HepG2 (cell line): Measurements from ENCODE around the gene WTAP. TPM values are rescaled to one million over a fixed set of nuclear protein-coding genes. Genes with fewer than 3 reads are reported as not detected.

Experiments used
- ATM ChIP-seq: fragments of 450-650 bp; IDR thresholded peaks from 2 replicates; pipeline ENCODE4 v1.7.1; 2017; ENCODE audit warnings: mild to moderate bottlenecking, borderline replicate concordance
- DR1 ChIP-seq: sonication (generic); formaldehyde crosslinking; IDR thresholded peaks from 2 replicates; pipeline ENCODE4 v1.8.0; 2021; ENCODE audit warnings: mild to moderate bottlenecking, missing genetic modification reagents, inconsistent platforms
- E2F1 ChIP-seq: sonication (generic); formaldehyde crosslinking; IDR thresholded peaks from 2 replicates; pipeline ENCODE4 v1.5.0; 2020; ENCODE audit warnings: missing genetic modification reagents
- FOXP1 ChIP-seq, 2 experiments: fragments of 450-650 bp in 1 of 2; IDR thresholded peaks; 2 replicates each; pipeline ENCODE4 v1.6.1; 2017 to 2018; ENCODE audit warnings: antibody characterized with exemption in 1 of 2
- GPBP1L1 ChIP-seq: sonication (generic); formaldehyde crosslinking; IDR thresholded peaks from 2 replicates; pipeline ENCODE4 v1.5.0; 2020; ENCODE audit warnings: mild to moderate bottlenecking, missing genetic modification reagents
- KDM2A ChIP-seq: sonication (generic); formaldehyde crosslinking; IDR thresholded peaks from 2 replicates; pipeline ENCODE4 v1.4.0; 2020; ENCODE audit warnings: low read depth, missing genetic modification reagents, borderline replicate concordance
- NKX3-1 ChIP-seq: sonication (generic); formaldehyde crosslinking; IDR thresholded peaks from 2 replicates; pipeline ENCODE4 v1.5.0; 2020; ENCODE audit warnings: missing genetic modification reagents
- NPAS2 ChIP-seq: sonication (generic); formaldehyde crosslinking; IDR thresholded peaks from 2 replicates; pipeline ENCODE4 v1.8.0; 2022; ENCODE audit warnings: mild to moderate bottlenecking, missing genetic modification reagents, borderline replicate concordance
- SCMH1 ChIP-seq: sonication (generic); formaldehyde crosslinking; IDR thresholded peaks from 2 replicates; pipeline ENCODE4 v1.9.0; 2021; ENCODE audit warnings: missing genetic modification reagents, mild to moderate bottlenecking, borderline replicate concordance
- TARDBP ChIP-seq: sonication (generic); formaldehyde crosslinking; IDR thresholded peaks from 2 replicates; pipeline ENCODE4 v1.8.0; 2022; ENCODE audit warnings: mild to moderate bottlenecking, missing genetic modification reagents
- TCF7 ChIP-seq: sonication (generic); IDR thresholded peaks from 2 replicates; pipeline ENCODE4 v1.6.1; 2016; ENCODE audit warnings: antibody characterized with exemption, low read depth
- ZNF10 ChIP-seq: sonication (generic); formaldehyde crosslinking; IDR thresholded peaks from 2 replicates; pipeline ENCODE4 v1.4.0; 2020; ENCODE audit warnings: mild to moderate bottlenecking, low read depth, missing genetic modification reagents, borderline replicate concordance
- ZNF503 ChIP-seq: sonication (generic); formaldehyde crosslinking; IDR thresholded peaks from 2 replicates; pipeline ENCODE4 v1.4.0; 2020; ENCODE audit warnings: missing genetic modification reagents
- ZNF609 ChIP-seq: sonication (generic); formaldehyde crosslinking; IDR thresholded peaks from 2 replicates; pipeline ENCODE4 v1.4.0; 2020; ENCODE audit warnings: mild to moderate bottlenecking, missing genetic modification reagents, borderline replicate concordance
- ZNF670 ChIP-seq: sonication (generic); formaldehyde crosslinking; IDR thresholded peaks from 2 replicates; pipeline ENCODE4 v1.8.0; 2022; ENCODE audit warnings: mild to moderate bottlenecking, missing genetic modification reagents, borderline replicate concordance
- ZNF800 ChIP-seq: sonication (generic); formaldehyde crosslinking; IDR thresholded peaks from 2 replicates; pipeline ENCODE4 v1.4.0; 2020; ENCODE audit warnings: missing genetic modification reagents
- ZNF850 ChIP-seq: sonication (generic); formaldehyde crosslinking; conservative IDR thresholded peaks from 2 replicates; pipeline ENCODE4 v1.9.0; 2021; ENCODE audit warnings: mild to moderate bottlenecking, missing genetic modification reagents
- polyA plus RNA-seq, 8 experiments: library from polyadenylated mRNA; depleted of rRNA in 3 of 8; stranded (reverse) in 7 of 8; unstranded in 1 of 8; fragments of >200 nt; fragmentation: Illumina TruSeq in 4 of 8; extraction: Trizol in 4 of 8; gene quantifications; 2 replicates each; pipeline versions ENCODE4 v1.2.1 to v1.2.3, GENCODE V29; 2011 to 2016; ENCODE audit warnings: low read depth in 4 of 8, missing spikeins in 1 of 8, mixed read lengths in 1 of 8; ENCODE audit not compliant: insufficient read depth in 1 of 8
- total RNA-seq, 5 experiments: library from RNA; depleted of rRNA; stranded (reverse); fragments of >200 nt; fragmentation: Illumina TruSeq; extraction: Trizol; gene quantifications; 2 replicates each; pipeline ENCODE4 v1.2.3, GENCODE V29; 2016; ENCODE audit warnings: low read depth in 1 of 5

Gene WTAP
- total and polyA plus RNA-seq, 2 of the 13 experiments (the other 11 are each of a cell fraction or from before 2014, with no cell fraction given): 31.6 to 167 TPM

- TF ChIP-seq GPBP1L1 (CRISPR knock-in tag): no peak
- no peak for TF ChIP-seq ATM
- peak; percentile 85 for TF ChIP-seq ZNF503
- no peak for TF ChIP-seq FOXP1 (IDR thresholded peaks at IDR 0.05)
- TF ChIP-seq FOXP1 (CRISPR knock-in tag; IDR thresholded peaks at IDR 0.05): peak; percentile 61
- peak; percentile 100 for TF ChIP-seq KDM2A (CRISPR knock-in tag)
- peak; percentile 86 for TF ChIP-seq ZNF609 (CRISPR knock-in tag)
- no peak for TF ChIP-seq SCMH1 (CRISPR knock-in tag)
- peak; percentile 99 for TF ChIP-seq NKX3-1
- peak; percentile 93 for TF ChIP-seq DR1 (CRISPR knock-in tag)
- TF ChIP-seq ZNF800 (CRISPR knock-in tag): peak; percentile 96
- 0 out of 2 replicates have a peak, but pooled peaks have one; percentile 51 for TF ChIP-seq NPAS2 (CRISPR knock-in tag)
- peak; percentile 97 for TF ChIP-seq TARDBP (CRISPR knock-in tag)
- 0 out of 2 replicates have a peak, but pooled peaks have one; percentile 69 for TF ChIP-seq ZNF850 (CRISPR knock-in tag)
- peak; percentile 93 for TF ChIP-seq E2F1 (CRISPR knock-in tag)
- no peak for TF ChIP-seq TCF7
- no peak for TF ChIP-seq ZNF10 (CRISPR knock-in tag)
- TF ChIP-seq ZNF670: peak; percentile 99
These were observed at the start of gene WTAP (continued) for GRCh38 chr6:159726918-159727716.
